Pancreas (tissue), 10 donors: ENCODE data around the gene FNDC3A. TPM values are rescaled to one million over a fixed set of nuclear protein-coding genes. Genes with fewer than 3 reads are reported as not detected.
A peak's percentile ranks its signal among the peaks of the same experiment; 100 is the strongest.

Experiments used
- ATAC-seq, 4 donors: fragments of 200-7000 bp; cut with Tn5 transposase; one replicate each; pipeline versions ENCODE4 v1.8.0 to v1.9.1; 2020; ENCODE audit warnings: mild to moderate bottlenecking in 4 of 4, moderate library complexity in 4 of 4
- DNase-seq, 6 donors: peaks; one replicate each; pipeline ENCODE4 v3.0.0-alpha.2; 2020
- FAIRE-seq: peaks from 2 replicates; lab custom pipeline; 2012; peaks lifted over from hg19 to GRCh38; lab: Jason Lieb, UNC
- H3K27ac ChIP-seq, 4 donors: fragments of 200-600 bp; sonication (generic); 1 replicate in 3 of 4; 2 replicates in 1 of 4; pipeline versions ENCODE4 v1.5.0 to v1.8.0; 2020
- H3K27me3 ChIP-seq, 4 donors: fragments of 200-600 bp; one replicate each; pipeline ENCODE4 v1.8.0; 2021
- H3K36me3 ChIP-seq, 3 donors: fragments of 200-600 bp; sonication (generic) in 1 of 3; one replicate each; pipeline versions ENCODE4 v1.5.0 to v1.8.0; 2020 to 2021
- H3K4me1 ChIP-seq, 3 donors: fragments of 200-600 bp; one replicate each; pipeline ENCODE4 v1.8.0; 2021
- H3K4me3 ChIP-seq, 4 donors: fragments of 200-600 bp; sonication (generic) in 2 of 4; one replicate each; pipeline versions ENCODE4 v1.5.0 to v1.8.0; 2020 to 2021
- H3K9me3 ChIP-seq, 4 donors: fragments of 200-600 bp; one replicate each; pipeline ENCODE4 v1.8.0; 2021
- WGBS, 2 donors: extraction: QIAGEN DNeasy Blood & Tissue Kit; methylation state at CpG; one replicate each; pipeline ENCODE4 v1.1.7; 2013; 5-methylcytosine and 5-hydroxymethylcytosine counted together
- intact Hi-C, 3 donors: fragments of 100-400 bp; cut with DNase I; formaldehyde crosslinking; loops; one replicate each; pipeline versions ENCODE4 v1.11.1 to v1.14.2; 2022
- polyA plus RNA-seq, 2 donors: library from polyadenylated mRNA; stranded (reverse); fragments of 200-250 nt; gene quantifications; one replicate each; pipeline ENCODE4 v1.2.3, GENCODE V29; 2013
- total RNA-seq, 6 donors: library from RNA; stranded (reverse); fragmentation: NEBNext Ultra II Directional in 4 of 6; extraction: Animal tissue kit (Norgen Biotek cat#: 25700) in 4 of 6; gene quantifications; one replicate each; pipeline versions ENCODE4 v1.2.1 to v1.2.4, GENCODE V29; 2021 to 2023
- TF ChIP-seq, protein P1 (sequence below), 4 donors: fragments of 200-600 bp; sonication (generic) in 3 of 4; IDR thresholded peaks; one replicate each; pipeline versions ENCODE4 v1.5.0 to v1.8.0; 2021; ENCODE audit warnings: antibody characterized with exemption in 4 of 4
- donor health status: healthy with polysubstance abuse.
- donor health status: DM: no; HTN: no; CAD: no; lungs with moderate emphysema.
- donor health status: DM: no; HTN: no; CAD: no.
- donor health status: control.
- donor health status: control.
- donor health status: Bipolar disorder and iron deficiency.
- donor health status: DM: yes; HTN: yes; CAD: no.
- donor health status: DM: no; HTN: no; CAD: no.
- donor health status: DM: no; HTN: no; CAD: no.
- donor health status: DM: yes; HTN: yes; CAD: no.

The FNDC3A gene
- total and polyA plus RNA-seq, 8 donors, result 22.4 to 65.5 (median 47.2) TPM

DNA sequence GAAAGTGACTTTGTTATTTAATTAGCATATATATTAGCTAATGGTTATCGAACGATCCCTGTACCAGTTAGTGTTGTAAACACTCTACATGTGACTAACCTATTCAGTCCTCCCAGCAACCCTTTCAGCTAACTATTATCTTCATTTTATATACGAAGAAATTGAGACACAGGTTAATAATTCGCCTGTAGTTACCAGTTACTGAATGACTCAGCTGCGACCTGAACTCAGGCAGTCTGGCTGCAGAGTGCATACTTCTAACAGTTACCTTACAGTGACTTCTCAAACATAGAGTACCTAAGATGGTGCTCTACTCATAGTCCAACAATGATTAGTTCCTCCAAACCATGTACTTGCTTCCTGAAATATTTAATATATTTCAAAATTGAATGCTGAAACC lies 117.7 kb downstream of the FNDC3A start:
- TF ChIP-seq, protein P1, sequence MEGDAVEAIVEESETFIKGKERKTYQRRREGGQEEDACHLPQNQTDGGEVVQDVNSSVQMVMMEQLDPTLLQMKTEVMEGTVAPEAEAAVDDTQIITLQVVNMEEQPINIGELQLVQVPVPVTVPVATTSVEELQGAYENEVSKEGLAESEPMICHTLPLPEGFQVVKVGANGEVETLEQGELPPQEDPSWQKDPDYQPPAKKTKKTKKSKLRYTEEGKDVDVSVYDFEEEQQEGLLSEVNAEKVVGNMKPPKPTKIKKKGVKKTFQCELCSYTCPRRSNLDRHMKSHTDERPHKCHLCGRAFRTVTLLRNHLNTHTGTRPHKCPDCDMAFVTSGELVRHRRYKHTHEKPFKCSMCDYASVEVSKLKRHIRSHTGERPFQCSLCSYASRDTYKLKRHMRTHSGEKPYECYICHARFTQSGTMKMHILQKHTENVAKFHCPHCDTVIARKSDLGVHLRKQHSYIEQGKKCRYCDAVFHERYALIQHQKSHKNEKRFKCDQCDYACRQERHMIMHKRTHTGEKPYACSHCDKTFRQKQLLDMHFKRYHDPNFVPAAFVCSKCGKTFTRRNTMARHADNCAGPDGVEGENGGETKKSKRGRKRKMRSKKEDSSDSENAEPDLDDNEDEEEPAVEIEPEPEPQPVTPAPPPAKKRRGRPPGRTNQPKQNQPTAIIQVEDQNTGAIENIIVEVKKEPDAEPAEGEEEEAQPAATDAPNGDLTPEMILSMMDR (IDR thresholded peaks at IDR 0.05), result no peak
- Histone ChIP-seq H3K4me1 (peaks cover 3 to 22% (median 21%) of the 10 kb centered on the region in 3 donors), H3K36me3 (no peaks in the 10 kb centered on the region), H3K27ac (no peak overlapping the region), H3K4me3 (no peak overlapping the region), H3K9me3 (no peaks in the 10 kb centered on the region), H3K27me3 (no peaks in the 10 kb centered on the region)
- intact Hi-C loops, result no loop called here
- ATAC-seq (no peak), DNase-seq (no peak), FAIRE-seq (no peak)
- WGBS, 2 donors, result 70 to 71% methylated on average over 5 of the region's 5 CpGs

DNA sequence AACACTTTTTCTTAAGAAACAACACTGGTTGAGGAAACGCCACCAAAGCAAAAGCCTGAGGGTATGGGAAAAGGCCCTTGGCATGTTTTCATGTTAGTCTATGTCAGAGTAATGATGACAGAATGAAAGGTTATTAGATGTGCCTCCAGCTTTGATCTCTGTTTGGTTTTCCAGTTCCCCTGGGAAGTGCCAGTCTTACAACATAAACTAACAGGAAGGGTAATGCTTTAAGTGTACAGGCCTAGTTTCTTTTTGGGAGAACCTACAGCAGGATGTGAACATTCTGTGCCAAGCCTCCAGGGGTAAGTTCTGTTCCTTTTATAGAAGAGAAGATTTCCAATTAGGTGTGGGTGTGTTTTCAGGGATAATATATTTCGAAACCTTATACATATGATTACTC lies 121.7 kb downstream of the FNDC3A start:
- no peaks in the 10 kb centered on the region for H3K27me3 ChIP-seq
- peak overlapping the region; percentile 2 to 76 (median 43) for H3K27ac ChIP-seq
- WGBS, 2 donors, result 43 to 59% methylated on average over 2 of the region's 2 CpGs
- no peak overlapping the region for H3K4me3 ChIP-seq
- intact Hi-C loops, result no loop called here
- DNase-seq, result no peak
- no peaks in the 10 kb centered on the region for H3K9me3 ChIP-seq
- no peak for FAIRE-seq
- TF ChIP-seq, protein P1 (IDR thresholded peaks at IDR 0.05), result no peak
- H3K4me1 ChIP-seq, result peaks cover 32 to 54% (median 54%) of the 10 kb centered on the region in 3 donors
- no peaks in the 10 kb centered on the region for H3K36me3 ChIP-seq
- ATAC-seq, result peak; percentile 19 to 63 (median 53)

- TF ChIP-seq, protein P1 (IDR thresholded peaks at IDR 0.05), result no peak
- Histone ChIP-seq H3K27me3 (no peaks in the 10 kb centered on the region), H3K4me3 (no peak overlapping the region), H3K36me3 (no peaks in the 10 kb centered on the region), H3K9me3 (no peaks in the 10 kb centered on the region), H3K4me1 (peaks cover 36 to 54% (median 52%) of the 10 kb centered on the region in 3 donors), H3K27ac (peak overlapping the region in 3 of 4 donors; percentile 13 to 76 (median 73))
- 5 to 12% methylated on average over 2 of the region's 2 CpGs for WGBS, 2 donors
- intact Hi-C loops, result no loop called here
- ATAC-seq (peak; percentile 76 to 88 (median 80)), FAIRE-seq (peak; percentile 90), DNase-seq (peak in 2 of 6 donors; percentile 23 to 45)
Measured at GRCh38 chr13:49098198-49098597, 122.5 kb downstream of the FNDC3A start.

GRCh38 chr13:49098771-49099512 lies 123.2 kb downstream of the FNDC3A start:
- Histone ChIP-seq H3K4me3 (no peak overlapping the region), H3K9me3 (no peaks in the 10 kb centered on the region), H3K27me3 (no peaks in the 10 kb centered on the region), H3K36me3 (no peaks in the 10 kb centered on the region), H3K4me1 (peaks cover 37 to 54% (median 47%) of the 10 kb centered on the region in 3 donors), H3K27ac (peak overlapping the region; percentile 0 to 76 (median 42))
- intact Hi-C loops, result no loop called here
- DNase-seq, result no peak
- TF ChIP-seq, protein P1 (IDR thresholded peaks at IDR 0.05), result no peak
- peak; percentile 57 to 72 (median 64) for ATAC-seq
- FAIRE-seq, result peak; percentile 23

DNA sequence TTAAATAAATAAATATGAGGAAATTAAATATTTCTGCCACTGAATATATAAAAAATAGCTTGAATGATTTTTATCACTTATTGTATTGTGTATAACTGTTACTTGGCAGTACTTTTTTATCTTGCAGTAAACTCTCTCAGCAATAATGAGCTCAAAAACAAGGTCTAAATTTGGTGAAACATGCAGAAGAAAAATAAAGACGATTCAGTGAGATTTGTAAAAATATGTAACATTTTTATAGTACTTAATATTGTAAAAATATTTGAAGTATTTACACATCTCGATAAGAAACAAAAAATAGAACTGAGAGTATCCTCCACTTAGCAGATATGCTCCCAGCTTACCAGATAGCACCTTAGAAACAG lies 123.8 kb downstream of the FNDC3A start:
- Histone ChIP-seq H3K36me3 (no peaks in the 10 kb centered on the region), H3K4me3 (no peak overlapping the region), H3K27me3 (no peaks in the 10 kb centered on the region), H3K27ac (peak overlapping the region in 3 of 4 donors; percentile 0 to 76 (median 73)), H3K9me3 (no peaks in the 10 kb centered on the region), H3K4me1 (peaks cover 33 to 54% (median 47%) of the 10 kb centered on the region in 3 donors)
- TF ChIP-seq, protein P1 (IDR thresholded peaks at IDR 0.05), result no peak
- DNase-seq (no peak), FAIRE-seq (peak; percentile 45), ATAC-seq (no peak)
- intact Hi-C loops, result no loop called here
- 10 to 20% methylated on average over 2 of the region's 2 CpGs for whole genome bisulfite sequencing, 2 donors
